Breast epithelium (tissue), 3 donors: Measurements from ENCODE around the gene BRMS1L.
"Not testable (repeated sequence)": the region's sequence is repeated elsewhere in the genome, so short reads cannot be mapped to it uniquely, and the experiment has no call there.

Experiments used
- POLR2AphosphoS5 ChIP-seq, 3 donors: sonication (generic); formaldehyde crosslinking; IDR thresholded peaks; one replicate each; pipeline ENCODE4 v1.6.1; 2017; ENCODE audit warnings: antibody characterized with exemption in 3 of 3
- TF ChIP-seq, protein P1 (sequence below), 3 donors: fragments of 450-650 bp; IDR thresholded peaks; one replicate each; pipeline ENCODE4 v1.5.1; 2016 to 2017; ENCODE audit warnings: antibody characterized with exemption in 3 of 3, mild to moderate bottlenecking in 3 of 3, moderate library complexity in 3 of 3

DNA sequence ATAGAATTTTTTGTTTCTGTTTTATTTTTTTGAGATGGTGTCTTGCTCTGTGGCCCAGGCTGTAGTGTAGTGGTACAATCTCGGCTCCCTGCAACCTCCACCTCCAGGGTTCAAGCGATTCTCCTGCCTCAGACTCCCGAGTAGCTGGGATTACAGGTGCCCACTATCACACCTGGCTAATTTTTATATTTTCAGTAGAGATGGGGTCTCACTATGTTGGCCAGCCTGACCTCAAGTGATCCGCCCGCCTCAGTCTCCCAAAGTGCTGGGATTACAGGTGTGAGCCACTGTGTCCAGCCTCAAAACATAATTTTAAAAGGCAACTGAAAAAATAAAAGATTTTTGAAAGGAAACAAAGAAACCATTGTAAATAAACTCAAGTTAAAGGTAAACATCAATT, 48.6 kb upstream of the BRMS1L start:
- TF ChIP-seq, protein P1, sequence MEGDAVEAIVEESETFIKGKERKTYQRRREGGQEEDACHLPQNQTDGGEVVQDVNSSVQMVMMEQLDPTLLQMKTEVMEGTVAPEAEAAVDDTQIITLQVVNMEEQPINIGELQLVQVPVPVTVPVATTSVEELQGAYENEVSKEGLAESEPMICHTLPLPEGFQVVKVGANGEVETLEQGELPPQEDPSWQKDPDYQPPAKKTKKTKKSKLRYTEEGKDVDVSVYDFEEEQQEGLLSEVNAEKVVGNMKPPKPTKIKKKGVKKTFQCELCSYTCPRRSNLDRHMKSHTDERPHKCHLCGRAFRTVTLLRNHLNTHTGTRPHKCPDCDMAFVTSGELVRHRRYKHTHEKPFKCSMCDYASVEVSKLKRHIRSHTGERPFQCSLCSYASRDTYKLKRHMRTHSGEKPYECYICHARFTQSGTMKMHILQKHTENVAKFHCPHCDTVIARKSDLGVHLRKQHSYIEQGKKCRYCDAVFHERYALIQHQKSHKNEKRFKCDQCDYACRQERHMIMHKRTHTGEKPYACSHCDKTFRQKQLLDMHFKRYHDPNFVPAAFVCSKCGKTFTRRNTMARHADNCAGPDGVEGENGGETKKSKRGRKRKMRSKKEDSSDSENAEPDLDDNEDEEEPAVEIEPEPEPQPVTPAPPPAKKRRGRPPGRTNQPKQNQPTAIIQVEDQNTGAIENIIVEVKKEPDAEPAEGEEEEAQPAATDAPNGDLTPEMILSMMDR (IDR thresholded peaks at IDR 0.05) = not testable (repeated sequence)
- TF ChIP-seq POLR2AphosphoS5 (IDR thresholded peaks at IDR 0.05) = not testable (repeated sequence)
